ENCODE measurements around the gene DPPA2. TPM values are rescaled to one million over a fixed set of nuclear protein-coding genes. Genes with fewer than 3 reads are reported as not detected.
A peak's percentile ranks its signal among the peaks of the same experiment; 100 is the strongest.

DPPA2 gene
- total RNA-seq, 1 experiment from 2014 or later, result not detected

- H3K4me1 ChIP-seq (ENCODE audit: control insufficient read depth in 1 of 2, insufficient read depth in 2 of 2, low read length in 2 of 2), result no peaks in the 10 kb centered on the region; a peak in 1 of 4 replicates
- no peak for ATAC-seq
- H3K4me2 ChIP-seq (ENCODE audit: low read length), result no peak overlapping the region
- H3K9me2 ChIP-seq (ENCODE audit: insufficient read depth), result no peaks in the 10 kb centered on the region
- intact Hi-C loops (cut with micrococcal nuclease), result no loop called here
- no peak for DNase-seq (ENCODE audit: low read depth, low spot score)
- H3K9me3 ChIP-seq (ENCODE audit: control insufficient read depth in 1 of 2, insufficient read depth in 1 of 2, low read depth in 1 of 2, low read length in 2 of 2), result no peaks in the 10 kb centered on the region
- H2AFZ ChIP-seq (ENCODE audit: low read depth, low read length, poor library complexity, severe bottlenecking), result no peak overlapping the region
- no peak for TF ChIP-seq JUND (IDR thresholded peaks at IDR 0.05)
- no peak for TF ChIP-seq POLR2AphosphoS5 (IDR thresholded peaks at IDR 0.05; ENCODE audit: low read depth, low read length)
- TF ChIP-seq, protein P1, sequence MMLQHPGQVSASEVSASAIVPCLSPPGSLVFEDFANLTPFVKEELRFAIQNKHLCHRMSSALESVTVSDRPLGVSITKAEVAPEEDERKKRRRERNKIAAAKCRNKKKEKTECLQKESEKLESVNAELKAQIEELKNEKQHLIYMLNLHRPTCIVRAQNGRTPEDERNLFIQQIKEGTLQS (IDR thresholded peaks at IDR 0.05), result no peak
- TF ChIP-seq EGR1 (IDR thresholded peaks at IDR 0.05; ENCODE audit: low read depth), result no peak
- no peak for TF ChIP-seq ZFX (IDR thresholded peaks at IDR 0.05)
- H3K79me2 ChIP-seq (ENCODE audit: insufficient read depth, low read length), result no peaks in the 10 kb centered on the region
- no peak overlapping the region for H3K9ac ChIP-seq (ENCODE audit: low read length)
- ChIA-PET RAD21 (ENCODE audit: low non-redundant PET in 1 of 2, low total read pairs in 2 of 2, uncharacterized antibody in 2 of 2, unreplicated experiment in 2 of 2) (no interaction called here), POLR2A (no interaction called here), CTCF (no interaction called here)
- no peak overlapping the region for H3K4me3 ChIP-seq (replicated peaks in 1 of 2; ENCODE audit: low read depth in 1 of 2, low read length in 2 of 2)
- H4K20me1 ChIP-seq (ENCODE audit: insufficient read depth), result no peaks in the 10 kb centered on the region
- BruUV-seq (replicated peaks), result no TSS peak
- H3K27ac ChIP-seq (ENCODE audit: low read depth, low read length), result no peak overlapping the region
- no peaks in the 10 kb centered on the region for H3K27me3 ChIP-seq (ENCODE audit: insufficient read depth, low read length)
- H3K36me3 ChIP-seq (ENCODE audit: control insufficient read depth in 1 of 2, insufficient read depth in 2 of 2, low read length in 2 of 2), result no peaks in the 10 kb centered on the region
Observed at GRCh38 chr3:109270779-109271178, 45.5 kb downstream of the DPPA2 start.

- no peaks in the 10 kb centered on the region for H3K36me3 ChIP-seq (ENCODE audit: control insufficient read depth in 1 of 2, insufficient read depth in 2 of 2, low read length in 2 of 2)
- ChIA-PET CTCF (no interaction called here), RAD21 (ENCODE audit: low non-redundant PET in 1 of 2, low total read pairs in 2 of 2, uncharacterized antibody in 2 of 2, unreplicated experiment in 2 of 2) (no interaction called here), POLR2A (no interaction called here)
- no peaks in the 10 kb centered on the region for H3K4me1 ChIP-seq (ENCODE audit: control insufficient read depth in 1 of 2, insufficient read depth in 2 of 2, low read length in 2 of 2)
- H3K27me3 ChIP-seq (ENCODE audit: insufficient read depth, low read length), result no peaks in the 10 kb centered on the region
- H3K27ac ChIP-seq (ENCODE audit: low read depth, low read length), result no peak overlapping the region
- H3K4me3 ChIP-seq (replicated peaks in 1 of 2; ENCODE audit: low read depth in 1 of 2, low read length in 2 of 2), result no peak overlapping the region
- no peak overlapping the region for H3K9ac ChIP-seq (ENCODE audit: low read length)
- no peak overlapping the region for H3K4me2 ChIP-seq (ENCODE audit: low read length)
- intact Hi-C loops (cut with micrococcal nuclease), result no loop called here
- no peak for TF ChIP-seq CBX3 (IDR thresholded peaks at IDR 0.05; ENCODE audit: low read depth)
- TF ChIP-seq RAD21 (IDR thresholded peaks at IDR 0.05; ENCODE audit: low read depth), result no peak
- H3K79me2 ChIP-seq (ENCODE audit: insufficient read depth, low read length), result no peaks in the 10 kb centered on the region
- no peaks in the 10 kb centered on the region for H3K9me3 ChIP-seq (ENCODE audit: control insufficient read depth in 1 of 2, insufficient read depth in 1 of 2, low read depth in 1 of 2, low read length in 2 of 2)
- DNase-seq (ENCODE audit: low read depth, low spot score) (no peak), ATAC-seq (no peak)
- BruUV-seq (replicated peaks), result no TSS peak
- H4K20me1 ChIP-seq (ENCODE audit: insufficient read depth), result no peaks in the 10 kb centered on the region
- peak overlapping the region; percentile 52 for H2AFZ ChIP-seq (ENCODE audit: low read depth, low read length, poor library complexity, severe bottlenecking)
- no peaks in the 10 kb centered on the region for H3K9me2 ChIP-seq (ENCODE audit: insufficient read depth)
Observed at GRCh38 chr3:109269577-109270275, 46.6 kb downstream of the DPPA2 start.

All from HCT116 (cell line).